HG03103 (cell line): ENCODE data around the gene DMKN.

ENCODE experiments used
- ATAC-seq: cut with Tn5 transposase; IDR thresholded peaks from one replicate; pipeline ENCODE4 v1.9.1; 2021; ENCODE audit warnings: low read depth; ENCODE audit not compliant: unreplicated experiment

The DMKN gene

GRCh38 chr19:35549879-35550523, 36.6 kb upstream of the DMKN start:
- ATAC-seq = no peak

GRCh38 chr19:35549174-35549788, 35.8 kb upstream of the DMKN start:
- no peak for ATAC-seq

GRCh38 chr19:35546532-35546931, 33.1 kb upstream of the DMKN start:
- ATAC-seq = no peak

- peak; percentile 42 for ATAC-seq
Measured at GRCh38 chr19:35545855-35546381, 32.5 kb upstream of the DMKN start.

GRCh38 chr19:35545001-35545854, 31.8 kb upstream of the DMKN start, which contains the start of gene TMEM147:
TSS of gene TMEM147 (plus strand) at chr19:35545626. CDS start at chr19:35545740, 114 bp downstream.
- peak; percentile 73 for ATAC-seq

GRCh38 chr19:35544110-35544802, 30.8 kb upstream of the DMKN start:
- no peak for ATAC-seq

- no peak for ATAC-seq
Measured at GRCh38 chr19:35543280-35544109, 30.0 kb upstream of the DMKN start.

- no peak for ATAC-seq
Measured at GRCh38 chr19:35542209-35542608, 28.8 kb upstream of the DMKN start.

- ATAC-seq = no peak
Measured at GRCh38 chr19:35540356-35540927, 27.0 kb upstream of the DMKN start.

GRCh38 chr19:35539850-35540249, 26.4 kb upstream of the DMKN start:
- no peak for ATAC-seq

- ATAC-seq = no peak
Measured at GRCh38 chr19:35539314-35539713, 25.9 kb upstream of the DMKN start.

GRCh38 chr19:35534803-35535480, 21.5 kb upstream of the DMKN start:
- ATAC-seq = no peak

GRCh38 chr19:35533822-35534392, 20.5 kb upstream of the DMKN start:
- ATAC-seq = no peak

GRCh38 chr19:35533201-35533821, 19.9 kb upstream of the DMKN start, which contains the start of gene GAPDHS:
TSS of gene GAPDHS (plus strand) at chr19:35533456. CDS start at chr19:35533528, 72 bp downstream.
- ATAC-seq = no peak

- ATAC-seq = no peak
Measured at GRCh38 chr19:35531291-35531690, 17.8 kb upstream of the DMKN start.

GRCh38 chr19:35529241-35530218, 16.1 kb upstream of the DMKN start:
- ATAC-seq = no peak
